OCI-LY7 (cell line): ENCODE data around the gene BHMT2. TPM values are rescaled to one million over a fixed set of nuclear protein-coding genes. Genes with fewer than 3 reads are reported as not detected.

ENCODE experiments used
- BruUV-seq: library from RNA; stranded (reverse); fragments of 400-500 nt; replicated peaks from 2 replicates; lab custom pipeline; 2021; lab: Mats Ljungman, UMichigan
- CTCF ChIA-PET: fragments of 300-600 bp; sonication (Branson Sonifier 250); formaldehyde crosslinking; loops from one replicate; lab custom pipeline; 2022; ENCODE audit warnings: antibody characterized with exemption; ENCODE audit not compliant: unreplicated experiment; lab: Charles Lee
- POLR2A ChIA-PET: fragments of 300-600 bp; sonication (Branson Sonifier 250); formaldehyde crosslinking; loops from one replicate; lab custom pipeline; 2022; ENCODE audit warnings: antibody characterized with exemption; lab: Charles Lee
- DNase-seq: peaks from one replicate; pipeline ENCODE4 v3.0.0-alpha.2; 2015; ENCODE audit warnings: low spot score
- H2AFZ ChIP-seq: fragments of 200-600 bp; sonication (generic), shearing (Covaris generic); 2 replicates; pipeline ENCODE4 v1.6.1; 2014; ENCODE audit warnings: mild to moderate bottlenecking, antibody characterized with exemption, low read length, moderate library complexity
- H3K27ac ChIP-seq: fragments of 200-600 bp; sonication (generic); 2 replicates; pipeline ENCODE4 v1.5.1; 2014; ENCODE audit warnings: mixed run types, low read depth, mild to moderate bottlenecking, moderate library complexity, low read length, inconsistent platforms; ENCODE audit not compliant: poor library complexity, severe bottlenecking
- H3K36me3 ChIP-seq: fragments of 200-600 bp; sonication (generic); 2 replicates; pipeline ENCODE4 v1.6.1; 2014; ENCODE audit warnings: mild to moderate bottlenecking, antibody characterized with exemption, low read length, moderate library complexity, mixed read lengths; ENCODE audit not compliant: insufficient read depth
- H3K4me1 ChIP-seq: fragments of 200-600 bp; sonication (generic); 2 replicates; pipeline ENCODE4 v1.5.1; 2014; ENCODE audit warnings: mild to moderate bottlenecking, low read length; ENCODE audit not compliant: insufficient read depth, poor library complexity, severe bottlenecking
- H3K4me2 ChIP-seq: fragments of 200-600 bp; sonication (generic); 2 replicates; pipeline ENCODE4 v1.6.1; 2014; ENCODE audit warnings: mild to moderate bottlenecking, low read length
- H3K4me3 ChIP-seq: fragments of 200-600 bp; sonication (generic); 2 replicates; pipeline ENCODE4 v1.5.1; 2014; ENCODE audit warnings: mild to moderate bottlenecking, low read depth, low read length; ENCODE audit not compliant: poor library complexity, severe bottlenecking
- H3K79me2 ChIP-seq: fragments of 200-600 bp; sonication (generic); 2 replicates; pipeline ENCODE4 v1.6.1; 2016; ENCODE audit warnings: low read depth, mild to moderate bottlenecking, low read length, moderate library complexity, mixed read lengths; ENCODE audit not compliant: insufficient read depth
- H3K9me2 ChIP-seq: fragments of 200-600 bp; sonication (generic); 2 replicates; pipeline ENCODE4 v1.6.1; 2016; ENCODE audit warnings: mild to moderate bottlenecking, low read length, mixed read lengths; ENCODE audit not compliant: insufficient read depth
- H3K9me3 ChIP-seq: fragments of 200-600 bp; sonication (generic); 2 replicates; pipeline ENCODE4 v1.6.1; 2014; ENCODE audit warnings: mild to moderate bottlenecking, mixed run types, low read length, mixed read lengths
- H4K20me1 ChIP-seq: fragments of 200-600 bp; sonication (generic); 2 replicates; pipeline ENCODE4 v1.6.1; 2014; ENCODE audit warnings: mild to moderate bottlenecking, antibody characterized with exemption, low read length, moderate library complexity, mixed read lengths; ENCODE audit not compliant: insufficient read depth
- CTCF ChIP-seq: fragments of 200-600 bp; sonication (generic); conservative IDR thresholded peaks from 2 replicates; pipeline ENCODE4 v1.5.1; 2014; ENCODE audit warnings: mild to moderate bottlenecking, antibody characterized with exemption, low read length, moderate library complexity, mixed read lengths
- EZH2phosphoT487 ChIP-seq: fragments of 200-600 bp; sonication (generic); IDR thresholded peaks from 2 replicates; pipeline ENCODE4 v1.6.1; 2018; ENCODE audit warnings: low read depth, borderline replicate concordance, mild to moderate bottlenecking, mixed run types, antibody characterized with exemption, low read length, moderate library complexity, mixed read lengths
- intact Hi-C: fragments of 100-400 bp; cut with micrococcal nuclease; formaldehyde crosslinking; loops from one replicate; pipeline ENCODE4 v1.10.0; 2022; ENCODE audit not compliant: unreplicated experiment
- total RNA-seq, 2 experiments: library from RNA; depleted of rRNA in 1 of 2; stranded (reverse); fragments of >200 nt in 1 of 2; shearing (Covaris generic) in 1 of 2; gene quantifications; 2 replicates each; pipeline ENCODE4 v1.2.3, GENCODE V29; 2014 to 2022

BHMT2 gene
- total RNA-seq, 2 experiments from 2014 or later = not detected

- no peaks in the 10 kb centered on the region for H3K9me2 ChIP-seq
- peak; percentile 26 for DNase-seq
- no peaks in the 10 kb centered on the region for H3K4me1 ChIP-seq
- no peak overlapping the region for H3K4me2 ChIP-seq
- no peaks in the 10 kb centered on the region for H3K36me3 ChIP-seq
- BruUV-seq = no TSS peak
- H3K79me2 ChIP-seq = no peaks in the 10 kb centered on the region
- POLR2A ChIA-PET = interaction anchor here (0.8 kb wide), 1 partner anchor 19 kb away, joined by 3 read pairs; no protein-coding TSS in a partner anchor
- TF ChIP-seq CTCF (peak; percentile 83), EZH2phosphoT487 (no peak)
- no peak overlapping the region for H2AFZ ChIP-seq
- no peaks in the 10 kb centered on the region for H3K9me3 ChIP-seq
- no peaks in the 10 kb centered on the region for H4K20me1 ChIP-seq
- CTCF ChIA-PET = no interaction called here
- no peak overlapping the region for H3K27ac ChIP-seq
- H3K4me3 ChIP-seq = no peak overlapping the region
- intact Hi-C loops = no loop called here
Measured at GRCh38 chr5:79109527-79110492, 40.2 kb downstream of the BHMT2 start.

- Histone ChIP-seq H3K9me2 (no peaks in the 10 kb centered on the region), H3K4me3 (no peak within 1 kb of the TSS), H3K4me2 (no peak within 1 kb of the TSS), H3K79me2 (no peaks in the 10 kb centered on the region), H3K4me1 (no peaks in the 10 kb centered on the region), H3K27ac (no peak within 1 kb of the TSS), H3K9me3 (no peaks in the 10 kb centered on the region), H3K36me3 (no peaks in the 10 kb centered on the region), H4K20me1 (no peaks in the 10 kb centered on the region), H2AFZ (no peak within 1 kb of the TSS)
- intact Hi-C loops = no loop called here
- ChIA-PET CTCF (no interaction called here), POLR2A (no interaction called here)
- BruUV-seq = no TSS peak
- DNase-seq = no peak
- TF ChIP-seq EZH2phosphoT487 (no peak), CTCF (no peak)
Measured at GRCh38 chr5:79111387-79111959, 41.9 kb downstream of the BHMT2 start, which contains the start of gene BHMT. TSS of gene BHMT (plus strand) at chr5:79111809. CDS start at chr5:79111886, 77 bp downstream.
